HEK293T (cell line): ENCODE results near the gene BBX.

Experiments used
- BHLHE40 ChIP-seq: fragments of 450-650 bp; IDR thresholded peaks from 2 replicates; pipeline ENCODE4 v1.6.1; 2016; ENCODE audit warnings: mild to moderate bottlenecking, moderate library complexity, borderline replicate concordance
- CTBP1 ChIP-seq: fragments of 450-650 bp; IDR thresholded peaks from 2 replicates; pipeline ENCODE4 v1.6.1; 2016; ENCODE audit warnings: borderline replicate concordance
- FOXA1 ChIP-seq: fragments of 450-650 bp; IDR thresholded peaks from 2 replicates; pipeline ENCODE4 v1.6.1; 2016; ENCODE audit warnings: mild to moderate bottlenecking
- PKNOX1 ChIP-seq: fragments of 450-650 bp; IDR thresholded peaks from 2 replicates; pipeline ENCODE4 v1.6.1; 2016
- SP1 ChIP-seq: fragments of 450-650 bp; IDR thresholded peaks from 2 replicates; pipeline ENCODE4 v1.6.1; 2017

- TF ChIP-seq BHLHE40 (no peak), FOXA1 (no peak), SP1 (no peak), PKNOX1 (no peak), CTBP1 (no peak)
Measured at GRCh38 chr3:107670986-107671385, 148.2 kb downstream of the BBX start.
